Fibroblast of the aortic adventitia (primary cell): ENCODE results near the gene FOXRED2. TPM values are rescaled to one million over a fixed set of nuclear protein-coding genes. Genes with fewer than 3 reads are reported as not detected.

Experiments used
- DNase-seq: peaks from one replicate; pipeline ENCODE4 v3.0.0-alpha.2; 2010; ENCODE audit warnings: low read depth
- H3K4me3 ChIP-seq: 2 replicates; pipeline ENCODE4 v1.5.1; 2011; ENCODE audit warnings: low read depth, mild to moderate bottlenecking, control low read depth, low read length, moderate library complexity
- CTCF ChIP-seq: IDR thresholded peaks from 2 replicates; pipeline ENCODE4 v1.5.1; 2011; ENCODE audit warnings: mild to moderate bottlenecking, low read length, control low read depth, inconsistent platforms; ENCODE audit not compliant: insufficient read depth
- total RNA-seq: library from RNA; depleted of rRNA; stranded (reverse); fragments of >200 nt; gene quantifications from 2 replicates; pipeline ENCODE4 v1.2.3, GENCODE V29; 2012; ENCODE audit warnings: low replicate concordance

The FOXRED2 gene
- total RNA-seq, 1 donor, result 27.8 TPM

- no peak for TF ChIP-seq CTCF
- DNase-seq, result peak; percentile 59
- H3K4me3 ChIP-seq, result no peak overlapping the region
Observed at GRCh38 chr22:36546932-36547331, 40.1 kb upstream of the FOXRED2 start.

- DNase-seq, result peak; percentile 57
- H3K4me3 ChIP-seq, result no peak overlapping the region
- TF ChIP-seq CTCF, result peak; percentile 58
Observed at GRCh38 chr22:36546092-36546804, 39.4 kb upstream of the FOXRED2 start.

DNA sequence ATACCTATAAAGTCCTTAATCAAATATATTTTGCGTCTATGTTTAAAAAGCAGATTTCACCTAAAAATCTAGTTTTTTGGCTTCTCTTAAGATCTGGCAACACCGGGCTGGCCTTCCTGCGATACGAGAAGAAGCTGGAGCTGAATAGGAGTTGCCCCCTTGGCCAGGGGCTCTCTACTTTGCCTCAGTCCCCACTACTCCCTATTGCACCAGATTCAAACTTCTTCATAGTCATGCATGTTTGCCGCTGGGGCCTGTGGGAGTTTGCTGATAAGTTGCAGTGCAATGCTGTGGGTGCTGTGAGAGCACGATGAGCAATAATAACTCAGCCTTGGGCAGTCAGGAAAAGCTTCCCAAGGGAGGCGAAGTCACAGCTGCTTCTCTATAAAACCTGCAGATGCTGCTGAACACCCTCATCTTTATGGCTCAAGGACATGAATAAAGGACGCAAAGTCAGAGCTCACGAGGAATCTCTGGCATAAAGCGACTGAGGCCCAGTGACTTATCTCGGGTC lies 37.3 kb upstream of the FOXRED2 start:
- H3K4me3 ChIP-seq, result no peak overlapping the region
- no peak for TF ChIP-seq CTCF
- peak; percentile 47 for DNase-seq

DNA sequence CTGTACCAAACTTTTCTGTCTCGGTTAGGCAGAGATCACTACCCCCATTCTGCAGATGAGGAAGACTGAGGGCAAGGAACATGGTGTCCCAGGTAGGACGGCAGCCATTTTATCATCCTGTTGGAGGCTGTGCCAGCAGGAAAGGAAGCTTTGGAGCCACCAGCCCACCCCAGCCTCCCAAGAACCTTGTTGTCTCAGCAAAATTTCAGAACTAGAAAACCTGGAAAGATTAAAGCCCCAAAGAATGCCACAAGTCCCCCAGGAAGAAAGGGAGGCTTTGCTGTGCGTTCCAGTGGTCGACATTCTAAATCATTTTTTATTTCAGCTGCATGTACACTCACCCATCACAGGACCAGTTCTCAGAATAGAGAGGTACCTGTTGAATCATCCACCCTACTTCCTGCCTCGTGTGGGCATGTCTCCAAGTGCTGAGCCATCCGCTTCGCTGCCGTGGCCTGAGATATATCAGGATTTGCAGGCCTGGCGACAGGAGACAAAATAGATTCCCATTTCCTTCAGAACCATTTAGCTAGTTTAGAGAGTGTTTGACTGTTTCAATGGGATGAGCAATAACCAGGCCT lies 35.1 kb upstream of the FOXRED2 start:
- no peak for TF ChIP-seq CTCF
- H3K4me3 ChIP-seq, result no peak overlapping the region
- DNase-seq, result peak; percentile 86

DNA sequence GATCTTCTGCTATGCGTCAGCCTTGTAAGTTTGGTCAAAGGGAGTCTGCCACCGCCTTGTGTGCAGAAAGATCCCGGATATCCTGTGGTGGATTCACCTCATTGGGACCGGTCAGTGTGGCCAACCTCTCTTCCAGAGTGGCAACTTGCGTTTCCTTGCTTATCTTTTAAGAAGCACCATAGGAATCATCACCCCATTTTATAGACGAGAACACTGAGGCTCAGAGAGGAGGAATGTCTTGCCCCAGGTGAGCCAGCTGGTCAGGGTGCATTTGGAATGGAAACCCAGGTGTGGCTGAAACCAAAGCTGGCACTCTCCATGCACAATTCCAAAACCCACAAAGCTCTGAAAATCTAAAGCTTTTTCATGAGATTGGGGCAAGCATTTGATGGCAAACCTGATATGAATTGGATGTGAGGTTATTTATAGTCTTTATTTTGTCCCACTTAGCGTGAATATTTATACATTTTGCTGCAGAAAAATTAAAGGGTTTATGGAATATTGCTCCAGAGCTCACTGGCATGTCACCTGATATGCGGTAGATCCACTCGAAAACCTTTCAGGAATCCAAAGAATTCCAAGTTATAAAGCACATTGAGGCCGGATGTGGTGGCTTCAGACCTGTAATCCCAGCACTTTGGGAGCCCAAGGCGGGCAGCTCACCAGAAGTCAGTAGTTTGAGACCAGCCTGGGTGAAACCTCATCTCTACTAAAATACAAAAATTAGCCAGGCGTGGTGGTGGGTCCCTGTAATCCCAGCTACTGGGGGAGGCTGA lies 34.2 kb upstream of the FOXRED2 start:
- no peak for TF ChIP-seq CTCF
- no peak overlapping the region for H3K4me3 ChIP-seq
- DNase-seq, result no peak

DNA sequence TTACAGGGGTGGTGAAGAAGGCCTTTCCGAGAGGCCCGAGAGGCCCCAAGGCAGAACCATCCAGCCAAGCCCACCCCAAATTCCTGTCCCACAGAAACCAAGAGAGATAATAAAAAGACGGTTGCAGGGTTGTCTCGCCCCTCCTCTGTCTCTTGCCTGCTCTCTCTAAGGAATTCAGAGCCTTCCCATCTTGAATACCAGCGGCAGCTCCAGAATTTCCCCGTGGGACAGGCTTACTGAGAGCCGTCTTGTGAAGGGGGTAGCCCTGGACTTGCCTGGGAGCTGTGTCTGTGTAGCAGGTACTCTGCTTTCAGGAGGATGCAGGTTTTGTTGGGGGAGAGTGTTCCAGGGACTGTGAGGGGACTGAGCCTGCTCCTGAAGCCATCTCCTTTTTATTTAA lies 31.7 kb upstream of the FOXRED2 start:
- no peak overlapping the region for H3K4me3 ChIP-seq
- TF ChIP-seq CTCF, result no peak
- DNase-seq, result no peak
